HG02678 (cell line): ENCODE measurements around the gene PDCD4.
A peak's percentile ranks its signal among the peaks of the same experiment; 100 is the strongest.

Experiments used
- ATAC-seq: cut with Tn5 transposase; IDR thresholded peaks from one replicate; pipeline ENCODE4 v1.9.1; 2021; ENCODE audit warnings: mild to moderate bottlenecking, moderate library complexity; ENCODE audit not compliant: unreplicated experiment

Gene PDCD4

DNA sequence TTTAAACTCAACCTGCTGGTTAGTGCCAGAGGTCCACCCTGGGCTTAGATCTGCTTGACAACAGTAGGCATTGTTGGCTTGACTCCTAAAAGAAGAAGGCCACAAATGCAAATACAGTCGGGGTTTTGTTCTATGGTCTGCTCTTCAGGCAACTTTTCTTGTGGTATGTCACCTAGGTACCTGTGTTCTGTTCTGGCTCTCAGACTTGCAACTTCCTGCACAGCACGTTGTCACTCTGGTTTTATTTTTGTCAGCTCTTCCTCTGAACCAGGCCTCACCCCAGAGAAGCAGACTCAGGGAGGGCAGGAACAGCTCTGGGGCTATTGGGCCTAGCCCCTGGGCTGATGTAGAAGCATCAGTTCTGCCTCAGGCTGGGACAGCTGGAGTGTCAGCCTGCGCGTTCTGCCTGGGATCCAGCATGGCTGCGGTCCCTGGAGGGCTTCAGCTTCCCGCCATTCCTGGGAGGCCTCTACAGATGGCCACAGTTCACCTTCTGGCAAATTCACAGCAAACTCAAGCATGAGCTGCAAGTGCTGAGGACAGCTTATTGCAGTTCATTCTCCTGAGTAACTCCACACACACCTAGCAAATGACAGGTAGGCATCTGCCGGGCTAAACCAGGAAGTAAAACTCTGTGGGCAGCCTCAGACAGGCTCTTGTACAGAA is 11.0 kb upstream of the PDCD4 start:
- ATAC-seq = peak; percentile 53

DNA sequence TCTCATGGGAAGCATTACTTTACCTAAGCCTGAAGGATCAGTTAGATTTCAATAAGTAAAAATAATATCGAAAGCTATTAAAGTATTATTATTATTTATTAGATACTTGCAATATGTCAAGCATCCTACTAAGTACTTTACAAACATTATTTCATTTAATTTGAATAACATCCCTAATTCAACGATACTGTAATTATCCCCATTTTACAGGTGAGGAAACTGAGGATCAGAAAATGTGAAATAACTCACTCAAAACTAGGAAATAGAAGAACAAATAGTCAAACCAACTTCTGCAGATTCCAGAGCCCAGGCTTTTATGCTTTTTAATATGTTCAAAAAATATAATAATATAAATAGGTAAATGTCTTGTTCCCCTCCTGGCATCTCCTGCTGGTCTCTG is 10.3 kb upstream of the PDCD4 start:
- ATAC-seq = no peak

DNA sequence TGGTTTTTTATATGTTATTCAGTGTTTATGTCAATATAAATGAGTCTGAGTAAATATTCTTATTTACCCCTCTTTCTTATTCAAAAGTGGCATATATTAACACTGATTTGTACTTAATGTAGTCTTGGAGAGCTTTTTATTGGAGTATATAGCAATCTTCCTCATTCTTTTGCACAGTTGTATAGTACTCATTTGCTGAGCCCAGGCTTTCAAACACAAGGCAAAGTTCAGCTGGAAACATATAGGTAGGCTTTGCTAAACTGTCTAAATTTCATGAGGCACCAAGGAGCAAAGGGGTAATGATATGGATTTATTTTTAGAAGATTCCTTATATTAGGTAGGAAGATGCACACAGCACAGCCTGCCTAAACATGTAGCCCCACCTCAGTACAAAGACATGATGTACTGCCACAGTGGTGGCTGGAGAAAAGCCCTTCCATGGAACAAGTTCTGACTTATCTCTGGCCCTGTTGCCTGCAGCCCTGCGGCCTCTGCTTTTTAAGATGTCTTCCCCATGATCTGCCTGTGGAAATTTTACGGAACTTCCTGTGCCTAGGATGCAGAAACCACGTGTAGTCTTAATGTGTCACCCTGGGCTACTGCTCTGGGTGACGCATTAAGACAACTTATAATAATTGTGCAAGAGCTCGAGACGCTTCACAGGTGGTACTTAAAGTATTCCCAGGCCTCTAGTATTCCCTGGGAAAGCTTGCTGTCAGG is 9.6 kb upstream of the PDCD4 start:
- ATAC-seq = no peak

DNA sequence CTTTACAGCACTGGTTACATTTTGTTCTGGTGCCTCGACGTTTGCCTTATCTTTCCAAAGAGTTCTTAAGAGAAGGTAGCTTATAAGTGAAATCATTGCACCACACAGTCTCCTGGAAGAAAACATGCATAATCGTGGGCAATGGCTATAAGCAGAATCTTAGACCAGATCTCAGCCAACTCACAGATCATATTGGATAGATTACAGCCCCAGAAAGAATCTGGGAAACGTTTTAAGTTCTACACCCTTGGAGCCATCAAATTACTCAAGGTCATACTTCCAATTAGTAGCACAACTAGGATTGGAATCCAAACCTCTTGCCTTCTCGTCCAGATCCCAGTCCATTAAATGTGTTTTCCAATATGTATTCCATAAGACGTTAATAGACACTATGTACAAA is 8.8 kb upstream of the PDCD4 start:
- no peak for ATAC-seq

DNA sequence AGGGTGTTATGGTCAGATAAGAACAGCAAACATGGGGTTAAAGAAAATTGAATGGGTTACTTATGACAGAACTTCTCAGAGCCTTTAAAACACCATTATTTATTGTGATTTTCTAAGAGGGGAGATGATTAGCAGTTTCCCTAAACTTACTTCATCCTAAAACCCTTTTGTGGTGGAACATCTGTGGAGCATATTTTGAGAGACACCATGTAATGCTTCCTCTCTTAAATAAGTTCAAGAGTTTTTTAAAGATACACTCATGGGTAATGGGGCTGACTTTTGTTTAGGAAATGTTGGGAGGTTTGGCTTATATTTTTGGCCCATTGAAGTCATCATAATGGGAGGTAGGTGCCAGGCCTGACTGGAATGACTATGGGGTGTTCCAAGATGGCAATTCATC is 8.4 kb upstream of the PDCD4 start:
- no peak for ATAC-seq

DNA sequence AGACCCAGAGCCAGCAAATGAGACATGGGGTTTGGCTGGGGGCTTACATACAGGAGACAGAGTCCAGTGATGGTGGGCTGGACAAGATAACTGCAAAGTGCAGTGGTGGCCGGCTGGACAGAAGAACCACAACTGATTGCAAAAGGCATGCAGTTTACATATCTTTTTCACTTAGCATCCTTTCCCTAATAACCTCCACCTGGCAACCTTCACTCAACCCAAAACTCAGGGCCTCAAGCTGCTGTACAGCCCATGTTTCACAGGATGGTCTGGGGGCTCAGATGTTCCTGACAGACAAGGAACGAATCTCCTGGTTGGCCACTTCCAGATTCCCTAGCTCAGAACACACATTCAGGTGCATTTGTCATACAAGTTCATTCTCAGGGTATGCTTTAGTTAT is 7.8 kb upstream of the PDCD4 start:
- no peak for ATAC-seq

DNA sequence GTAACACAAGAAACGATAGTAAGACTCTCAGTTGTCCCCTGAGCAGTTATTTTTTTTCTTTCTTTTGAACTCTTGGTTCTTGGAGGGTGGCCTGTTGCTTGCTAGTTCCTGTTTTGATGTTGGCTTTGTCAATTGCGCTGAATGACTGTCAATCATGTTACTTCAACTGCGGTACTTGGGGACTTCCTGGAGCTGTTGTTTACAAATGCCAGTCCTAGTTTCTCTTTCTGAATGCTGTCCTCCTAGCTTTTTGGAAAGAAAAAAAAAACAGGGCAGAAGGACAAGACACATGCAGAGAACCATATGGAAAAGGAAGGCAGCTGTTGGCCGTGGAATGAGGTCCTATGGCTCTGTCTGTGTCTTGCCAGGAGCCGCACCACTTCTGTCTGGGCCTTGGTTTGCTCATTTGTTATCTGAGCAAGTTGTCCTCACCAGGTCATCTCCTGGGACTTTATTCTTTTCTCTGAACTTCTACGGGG is 7.0 kb upstream of the PDCD4 start:
- ATAC-seq = peak; percentile 54

DNA sequence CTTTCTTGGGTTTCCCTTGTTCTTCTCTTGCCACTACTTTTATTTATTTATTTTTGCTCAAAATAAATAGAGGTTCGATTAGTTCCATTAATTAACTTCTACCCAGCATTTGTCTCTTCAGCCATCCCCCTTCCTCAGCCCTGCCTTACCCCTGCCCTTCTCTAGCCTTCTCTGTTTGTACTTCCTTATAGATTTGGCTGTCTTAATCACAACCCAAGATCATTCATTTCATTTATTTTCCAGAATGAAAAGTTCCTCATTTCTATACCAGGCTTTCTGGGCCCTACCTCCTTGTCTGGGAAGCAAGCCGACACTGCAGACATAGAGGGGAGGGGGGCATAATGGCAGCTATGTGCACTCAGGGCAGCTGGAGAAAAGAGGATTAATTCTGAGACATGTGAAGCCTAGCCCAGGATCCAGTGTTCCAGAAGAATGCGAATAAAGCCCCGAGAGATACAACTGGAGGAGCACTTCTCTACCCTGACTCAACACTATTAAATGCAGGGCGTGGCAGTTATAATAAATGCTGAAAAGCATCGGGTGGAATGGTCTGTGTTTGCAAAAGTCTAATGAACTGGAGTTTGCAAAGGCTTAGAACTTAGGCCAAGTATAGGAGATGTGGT is 6.4 kb upstream of the PDCD4 start:
- ATAC-seq = no peak

DNA sequence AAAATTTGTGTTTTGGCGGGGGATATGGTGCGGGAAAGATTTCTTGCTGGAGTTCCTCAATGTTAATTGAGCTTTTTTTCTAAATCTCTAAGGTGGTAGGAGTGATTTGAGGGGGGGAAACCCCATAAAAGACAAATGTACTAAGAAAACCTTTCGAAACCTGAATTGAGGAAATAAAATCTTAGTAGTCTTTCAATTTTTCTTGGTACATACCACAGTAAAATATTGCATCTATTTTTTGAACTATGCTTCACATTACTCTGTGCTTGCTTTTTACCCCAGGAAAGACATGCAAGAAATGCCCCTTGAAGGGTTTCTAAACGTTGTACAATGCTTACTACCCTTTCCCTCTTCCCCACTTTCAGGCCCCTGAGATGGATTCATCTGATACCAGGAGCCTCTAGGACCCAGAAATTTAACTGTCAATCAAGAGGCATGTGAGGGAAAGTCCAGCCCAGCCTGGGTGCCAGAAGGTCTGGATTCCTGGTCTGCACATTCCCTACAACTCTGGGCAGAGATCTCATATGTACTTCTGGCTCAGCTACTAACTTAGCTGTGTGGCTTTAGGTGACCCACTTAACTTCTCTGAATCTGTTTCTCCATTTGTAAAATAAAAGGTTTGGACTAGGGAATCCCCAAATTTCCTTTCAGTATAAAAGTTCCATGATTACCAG is 5.8 kb upstream of the PDCD4 start:
- no peak for ATAC-seq

DNA sequence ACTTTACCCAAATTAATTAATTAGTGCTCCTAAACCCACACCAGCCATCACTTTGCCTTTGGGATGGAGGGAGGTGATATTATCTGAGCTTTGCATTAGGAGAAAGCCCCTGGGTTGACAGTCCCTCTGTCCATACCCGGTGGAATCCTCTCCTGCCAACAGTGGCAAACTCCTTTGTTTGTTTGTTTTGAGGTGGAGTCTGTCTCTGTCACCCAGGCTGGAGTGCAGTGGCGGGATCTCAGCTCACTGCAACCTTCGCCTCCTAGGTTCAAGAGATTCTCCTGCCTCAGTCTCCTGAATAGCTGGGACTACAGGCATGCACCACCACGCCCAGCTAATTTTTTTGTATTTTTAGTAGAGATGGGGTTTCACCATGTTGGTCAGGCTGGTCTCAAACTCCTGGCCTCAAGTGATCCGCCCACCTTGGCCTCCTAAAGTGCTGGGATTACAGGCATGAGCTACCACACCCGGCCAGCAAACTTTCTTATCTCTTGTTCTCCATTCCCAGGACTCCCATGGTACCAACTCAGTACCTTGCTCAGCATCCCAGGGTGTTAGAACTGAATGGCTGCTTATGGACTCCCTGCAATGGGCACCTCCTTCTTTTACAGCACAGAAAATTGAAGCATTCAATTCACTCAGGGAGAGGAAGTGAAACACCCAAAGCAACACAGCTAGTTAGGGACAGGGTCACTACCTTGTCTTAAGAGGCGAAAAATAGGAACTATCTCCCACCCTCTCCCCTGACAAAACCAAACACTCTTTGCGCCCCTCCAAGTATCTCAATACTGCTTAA is 4.5 kb upstream of the PDCD4 start:
- ATAC-seq = peak; percentile 34

DNA sequence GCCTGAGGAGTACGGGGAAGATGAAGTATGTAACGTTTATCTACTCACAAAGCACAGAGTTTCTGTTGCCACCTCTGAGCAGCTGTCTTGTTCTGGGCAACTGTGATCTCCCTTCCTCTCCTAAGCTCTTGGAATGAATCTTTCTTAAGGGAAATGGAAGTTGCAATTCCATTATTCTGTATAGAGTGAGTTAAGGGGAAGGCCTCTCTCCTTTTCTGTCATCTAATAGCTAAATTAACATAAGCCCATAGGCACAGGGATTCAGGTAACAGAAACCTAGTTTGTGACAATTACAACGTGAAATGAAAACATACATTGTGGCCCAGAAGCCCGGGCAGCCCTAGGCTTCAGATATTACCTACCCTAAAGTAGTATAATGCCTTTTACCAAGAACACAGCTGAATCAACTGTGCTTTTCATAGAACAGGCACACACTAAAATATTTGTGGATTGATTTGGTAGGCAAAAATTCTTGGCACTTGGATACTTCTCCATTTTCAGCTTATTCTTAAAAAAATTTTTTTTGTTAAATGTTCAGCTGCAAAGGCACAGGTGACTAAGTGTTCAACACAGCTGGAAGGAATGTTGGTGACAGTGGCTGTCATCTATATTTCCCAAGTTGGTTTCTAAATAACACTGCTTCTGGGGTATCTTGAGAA is 3.8 kb upstream of the PDCD4 start:
- ATAC-seq = no peak

DNA sequence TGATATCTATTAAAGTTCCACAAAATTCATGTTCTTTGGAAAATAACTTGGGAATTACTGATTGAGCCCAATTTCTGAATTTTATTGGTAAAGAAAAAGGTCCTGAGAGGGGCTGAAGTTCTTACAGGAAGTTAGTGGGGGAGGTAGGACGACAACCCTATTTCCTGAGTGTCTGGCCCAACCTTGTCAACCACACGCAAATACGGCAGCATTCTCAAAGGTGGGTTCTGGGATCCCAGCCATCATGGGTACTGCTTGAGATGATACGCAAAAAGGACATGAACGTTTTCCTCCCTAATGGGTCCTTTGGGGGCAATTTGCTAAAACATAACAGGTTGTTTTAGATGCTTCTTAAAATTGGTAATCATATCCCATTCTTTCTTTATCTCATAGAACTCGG is 2.7 kb upstream of the PDCD4 start:
- ATAC-seq = no peak

DNA sequence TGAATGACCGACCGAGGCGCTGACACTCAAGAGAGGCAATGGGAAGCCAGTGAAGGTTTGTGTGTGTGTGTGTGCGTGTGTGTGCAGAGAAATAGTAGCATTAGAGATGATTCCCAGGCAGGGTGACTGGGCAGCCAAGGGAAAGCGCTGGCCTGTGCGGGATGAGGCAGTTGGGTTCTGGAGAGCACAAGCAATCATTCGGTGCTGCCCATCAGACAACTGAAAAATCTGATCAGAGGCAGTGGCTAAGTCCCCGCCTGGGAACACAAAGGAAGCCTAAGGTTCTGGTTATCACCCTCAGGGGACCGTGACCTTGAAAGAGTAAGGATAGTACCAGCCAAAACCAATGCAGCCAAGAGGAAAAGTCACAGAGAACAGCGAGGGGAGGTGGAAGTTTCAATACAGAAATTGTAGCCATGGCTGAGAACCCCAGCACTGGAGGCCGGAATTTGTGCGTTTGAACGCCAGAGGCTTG is 868 bp upstream of the PDCD4 start:
- ATAC-seq = no peak

DNA sequence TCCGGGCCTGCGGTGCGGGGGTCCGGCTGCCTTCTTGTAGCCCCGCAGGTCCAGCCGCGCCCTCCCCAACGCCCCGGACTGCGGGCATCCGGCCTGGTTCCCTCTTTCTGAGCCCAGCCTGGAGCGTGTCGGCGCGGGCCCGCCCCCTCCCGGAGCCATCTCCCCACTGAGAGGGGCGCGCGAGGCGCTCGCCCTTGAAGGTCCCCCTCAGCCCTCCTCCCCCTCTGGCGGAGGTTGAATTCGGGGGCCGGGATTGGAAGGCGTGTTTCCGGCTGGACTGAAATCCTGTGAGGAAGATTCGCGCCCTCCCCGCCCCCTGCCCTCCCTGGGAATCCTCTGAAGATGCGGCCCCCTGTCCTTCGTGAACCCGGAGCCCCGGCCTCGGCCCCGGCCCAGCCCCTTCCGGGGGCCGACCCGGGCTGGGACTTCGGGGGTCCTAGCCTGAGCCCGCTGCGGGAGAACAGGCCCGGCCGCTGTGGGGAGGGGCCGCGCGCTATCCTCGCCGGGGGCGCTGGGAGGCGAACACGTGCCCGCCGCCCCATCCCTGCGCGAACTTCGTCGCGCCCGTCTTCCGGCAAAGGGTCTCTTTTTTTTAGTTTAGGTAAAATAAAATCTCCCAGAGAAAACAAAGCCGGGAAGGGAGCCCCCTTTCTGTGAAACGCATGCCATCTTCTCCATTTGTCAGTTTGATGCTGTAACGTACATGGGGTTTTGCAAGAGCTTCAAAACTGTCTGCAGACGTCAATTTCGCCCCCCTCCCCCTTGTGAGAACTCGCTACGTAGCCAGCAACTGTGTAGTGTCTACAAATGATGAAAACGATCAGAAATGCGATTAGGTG is 636 bp downstream of the PDCD4 start:
- peak; percentile 39 for ATAC-seq

DNA sequence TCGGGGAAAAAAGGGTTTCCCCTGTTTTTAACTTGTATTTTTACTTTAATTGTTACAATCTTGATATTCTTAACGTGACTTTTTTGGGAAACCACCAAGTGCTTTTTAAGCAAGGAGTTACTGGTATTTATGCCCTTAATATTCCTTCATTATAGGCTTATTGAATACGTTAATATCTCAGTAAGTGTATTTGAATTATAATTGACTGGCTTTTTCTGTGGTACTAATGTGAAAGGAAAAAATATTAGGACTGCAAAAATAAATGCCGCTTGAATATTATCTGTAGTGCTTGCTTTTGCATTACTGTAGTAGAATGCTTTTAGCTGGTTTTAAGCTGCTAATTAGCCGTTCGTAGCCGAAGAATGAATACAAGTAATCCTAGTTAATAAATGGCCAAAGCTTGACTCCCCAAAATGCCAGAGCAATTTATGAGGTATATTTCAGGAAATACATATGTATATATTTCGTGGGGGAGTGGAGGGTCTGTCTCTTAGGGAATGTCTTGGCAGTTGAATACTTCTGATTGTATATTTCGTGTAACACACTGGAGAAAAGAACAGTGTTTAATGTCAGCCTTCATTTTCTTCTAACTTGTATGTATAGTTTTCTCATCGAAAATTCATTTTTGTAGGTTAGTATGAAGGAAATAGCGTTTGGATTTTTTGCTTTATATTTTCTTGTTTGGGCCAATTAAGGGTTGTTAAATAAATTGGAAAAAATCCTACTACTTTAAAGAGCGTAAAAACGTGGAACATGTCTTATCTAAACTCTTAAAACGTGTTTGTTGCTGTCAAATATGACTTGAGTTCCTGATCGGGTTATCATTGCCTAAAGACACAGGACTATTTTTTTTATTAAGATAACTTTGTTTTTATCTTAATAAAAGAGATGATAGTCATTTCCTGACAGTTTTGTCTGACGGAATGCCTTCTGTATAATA is 1.5 kb downstream of the PDCD4 start:
- no peak for ATAC-seq

DNA sequence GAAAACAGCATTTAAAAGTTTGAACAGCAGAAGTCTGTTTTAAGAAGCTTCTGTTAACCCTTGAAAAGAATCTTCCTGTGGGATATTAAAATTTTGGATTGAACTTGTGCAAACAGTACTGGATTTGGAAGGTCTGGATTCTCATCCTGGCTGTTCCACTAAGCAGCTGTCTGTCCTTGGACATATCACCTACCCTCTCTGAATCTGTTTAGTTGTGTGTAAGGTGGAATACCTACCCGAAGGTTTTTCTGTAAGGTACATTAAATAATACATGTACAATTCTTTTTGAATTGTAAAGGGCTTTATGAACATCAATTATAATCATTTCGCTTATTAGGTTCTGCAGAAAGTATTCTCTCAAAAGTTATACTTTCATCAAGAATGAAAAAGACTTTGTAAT is 2.2 kb downstream of the PDCD4 start:
- no peak for ATAC-seq

DNA sequence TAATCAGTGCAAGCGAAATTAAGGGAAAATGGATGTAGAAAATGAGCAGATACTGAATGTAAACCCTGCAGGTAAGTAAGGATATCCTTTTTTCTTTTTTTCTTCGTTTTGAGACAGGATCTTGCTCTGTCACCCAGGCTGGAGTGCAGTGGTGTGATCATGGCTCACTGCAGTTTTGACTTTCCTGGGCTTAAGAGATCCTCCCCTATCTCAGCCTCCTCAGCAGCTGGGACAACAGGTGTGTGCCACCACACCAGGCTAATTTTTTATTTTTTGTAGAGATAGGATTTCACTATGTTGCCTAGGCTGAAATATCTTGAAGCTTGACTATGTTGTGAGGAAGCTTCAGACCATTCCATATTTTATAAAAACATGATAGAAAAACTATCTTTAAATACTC is 4.3 kb downstream of the PDCD4 start:
- ATAC-seq = no peak

DNA sequence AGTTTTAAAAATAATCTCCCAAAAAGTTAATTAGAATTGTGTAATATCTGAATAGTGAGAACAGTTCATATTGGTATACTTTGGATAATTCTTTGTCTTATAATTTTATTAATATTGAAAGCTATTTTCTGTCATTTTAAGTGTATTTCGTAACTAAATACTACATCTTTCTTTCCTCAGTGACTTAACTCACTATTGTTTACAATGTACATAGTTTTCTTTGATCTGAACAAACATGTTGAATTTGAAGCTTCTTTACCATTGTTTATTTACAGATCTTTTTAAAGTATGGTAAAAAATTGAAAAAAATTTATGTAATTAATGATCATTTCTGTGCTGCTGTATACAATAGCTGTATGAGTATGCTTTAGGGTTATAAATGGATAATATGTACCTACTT is 5.1 kb downstream of the PDCD4 start:
- ATAC-seq = no peak
